Measurements from ENCODE around the gene ALK.

Gene ALK

DNA sequence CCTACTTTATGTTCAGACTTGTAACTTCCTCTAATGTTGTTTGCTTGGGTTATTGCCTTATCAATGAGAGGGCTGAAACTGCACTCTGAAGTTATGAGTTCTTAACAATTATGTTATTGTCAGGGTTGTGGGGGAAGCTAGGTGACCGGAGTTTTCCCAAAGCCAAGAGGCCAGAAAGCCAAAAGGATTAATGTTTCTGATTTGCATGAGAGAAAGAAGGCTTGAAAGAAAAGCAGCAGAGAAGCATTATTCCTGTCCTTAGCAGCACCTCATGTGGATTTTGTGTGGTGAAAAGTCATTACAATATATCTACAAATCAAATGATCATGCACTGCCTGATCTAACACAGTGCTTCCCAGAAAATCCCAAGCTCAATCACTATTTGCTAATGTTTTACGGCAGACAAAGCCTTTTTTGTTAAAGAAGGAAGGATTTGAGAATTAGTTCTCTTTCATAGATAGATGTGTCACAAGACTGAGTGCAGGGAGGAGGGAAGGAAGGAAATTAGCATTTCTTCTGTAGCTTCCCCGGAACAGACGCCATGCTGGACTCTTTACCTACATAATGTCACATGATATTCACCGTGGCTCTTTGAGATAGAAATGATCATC lies 203.2 kb downstream of the ALK start:
- no peak for DNase-seq (ENCODE audit: low read depth, low spot score)

DNA sequence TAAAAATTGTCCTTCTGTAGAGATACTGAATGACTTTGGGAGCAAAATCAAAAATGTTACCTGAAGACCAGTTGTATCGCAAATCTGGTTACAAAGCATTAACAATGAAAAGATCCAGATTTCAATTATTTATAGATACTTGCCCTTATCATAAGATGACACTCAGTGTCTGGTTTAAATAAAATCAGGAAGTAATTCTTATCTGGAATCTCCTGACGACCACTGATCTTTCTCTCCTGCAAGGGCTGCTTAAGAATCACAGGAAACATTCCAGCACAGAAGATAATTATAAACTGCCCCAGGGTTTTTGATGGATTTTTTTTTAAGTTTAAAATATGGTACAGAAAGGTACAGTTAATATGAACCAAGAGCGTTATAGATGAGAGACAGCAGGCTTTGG lies 205.7 kb downstream of the ALK start:
- DNase-seq (ENCODE audit: low read depth, low spot score) = no peak

DNA sequence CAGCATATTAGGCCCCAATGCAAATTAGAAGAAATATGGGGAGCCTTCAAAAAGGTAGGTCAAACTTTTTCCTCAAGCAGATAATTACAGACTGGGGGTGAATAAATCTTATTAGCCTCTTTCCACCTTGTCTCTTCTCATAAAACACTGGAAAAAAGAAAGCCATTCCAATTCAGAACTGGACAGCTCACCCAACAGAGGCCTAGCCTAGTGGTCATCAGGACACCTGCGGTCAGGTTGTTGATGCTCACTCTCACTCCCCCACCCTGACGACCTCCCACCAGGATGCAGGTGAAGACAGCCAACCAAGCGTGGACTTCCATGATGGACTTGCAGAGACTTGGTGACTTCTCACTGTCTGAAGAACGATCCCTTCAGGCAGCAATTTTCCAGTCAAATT lies 207.1 kb downstream of the ALK start:
- DNase-seq (ENCODE audit: low read depth, low spot score) = no peak

DNA sequence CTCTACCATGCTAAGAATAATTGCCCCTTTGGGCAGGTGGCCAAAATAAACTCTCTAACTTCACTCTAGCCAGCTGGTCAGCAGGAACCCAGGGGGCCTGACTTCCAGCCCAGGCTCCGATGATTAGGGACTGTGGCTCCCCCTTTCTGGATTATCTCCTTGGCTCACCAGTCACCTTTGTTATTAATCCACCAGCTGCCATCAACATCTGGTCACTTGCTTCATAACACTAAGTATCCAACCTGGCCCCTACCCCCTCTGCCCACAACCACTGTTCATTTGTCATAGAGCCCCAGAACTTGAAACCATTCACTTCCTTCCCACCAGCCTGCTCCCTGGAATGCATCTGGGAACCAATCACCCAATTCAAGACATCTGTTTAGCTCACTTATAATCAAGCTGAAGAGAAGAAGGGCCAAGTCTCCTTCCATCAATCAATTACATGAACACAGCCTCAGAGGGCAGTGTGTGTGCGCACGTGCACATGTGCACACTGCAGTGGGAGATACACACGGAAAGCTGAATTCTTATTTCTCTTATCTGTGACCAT lies 215.1 kb downstream of the ALK start:
- no peak for DNase-seq (ENCODE audit: low read depth, low spot score)

DNA sequence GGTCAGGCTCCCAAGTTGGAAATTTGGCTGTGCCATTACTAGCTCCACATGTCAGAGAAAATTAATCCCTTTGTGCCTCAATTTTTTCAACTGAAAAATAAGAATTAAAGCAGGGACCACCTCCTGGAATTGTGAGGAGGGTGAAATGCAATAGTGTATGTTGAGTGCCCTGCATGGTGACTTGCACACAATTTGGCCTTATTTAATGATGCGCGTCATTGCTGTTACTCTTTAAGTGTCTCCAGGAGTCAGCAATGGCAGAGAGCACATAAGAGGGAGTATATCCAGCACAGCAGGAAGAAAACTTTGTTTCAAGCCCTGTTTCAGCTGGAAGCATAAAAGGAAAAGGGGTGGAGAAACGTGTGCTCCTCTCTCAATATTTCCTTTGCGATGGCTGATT lies 215.8 kb downstream of the ALK start:
- no peak for DNase-seq (ENCODE audit: low read depth, low spot score)

DNA sequence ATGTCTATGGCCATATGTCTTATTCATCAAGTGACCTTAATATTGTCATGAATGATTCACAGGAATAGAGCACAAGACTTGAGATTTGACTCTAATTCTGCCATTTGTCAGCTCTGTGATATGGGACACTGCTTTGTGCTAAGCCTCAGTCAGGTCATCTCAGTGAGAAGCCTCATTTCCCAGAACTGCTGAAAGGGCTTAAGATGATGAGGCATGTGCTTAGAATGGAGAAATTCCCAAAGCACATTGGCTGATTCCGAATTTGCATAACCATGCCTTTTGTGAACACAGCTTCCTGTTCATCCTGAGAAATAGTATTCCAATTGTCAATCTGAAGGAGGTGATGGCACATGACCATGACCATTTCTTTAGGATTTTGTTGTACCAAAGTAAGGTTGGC lies 218.1 kb downstream of the ALK start:
- no peak for DNase-seq (ENCODE audit: low read depth, low spot score)

DNA sequence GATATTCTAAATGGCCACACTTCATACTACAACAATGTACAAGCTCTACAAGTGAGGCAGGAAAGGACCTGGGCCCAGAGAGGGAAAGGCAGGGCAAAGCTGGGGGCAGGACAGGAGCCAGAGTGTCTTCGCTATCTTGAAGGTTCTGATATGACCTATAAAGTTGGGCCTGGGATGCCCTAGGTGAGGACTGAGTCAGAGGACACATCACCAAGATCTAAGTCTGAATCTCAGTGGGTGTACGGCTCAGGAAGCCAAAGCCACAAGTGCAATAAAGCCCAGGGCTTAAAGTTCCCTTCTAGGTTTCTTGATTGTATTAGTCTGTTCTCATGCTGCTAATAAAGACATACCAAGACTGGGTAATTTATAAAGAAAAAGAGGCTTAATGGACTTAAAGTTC lies 219.1 kb downstream of the ALK start:
- DNase-seq (ENCODE audit: low read depth, low spot score) = no peak

DNA sequence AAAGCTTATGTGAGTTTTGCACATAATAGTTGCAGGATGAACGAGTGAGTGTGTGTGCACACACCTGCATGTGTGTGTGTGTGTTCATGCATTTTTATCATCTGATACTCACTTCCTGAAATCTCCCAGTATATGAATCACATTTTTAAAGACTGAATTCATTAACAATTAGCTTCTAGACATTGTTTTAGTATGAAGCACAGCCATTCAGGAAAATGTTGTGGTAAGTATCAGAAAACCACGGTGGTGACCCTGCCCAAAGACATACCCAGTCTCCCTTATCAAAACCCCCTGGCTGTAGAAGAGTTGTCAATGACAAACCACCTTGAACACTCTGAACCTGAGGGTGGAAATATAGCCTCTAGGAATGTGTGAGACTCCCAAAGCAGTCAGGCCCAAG lies 220.8 kb downstream of the ALK start:
- DNase-seq (ENCODE audit: low read depth, low spot score) = no peak

DNA sequence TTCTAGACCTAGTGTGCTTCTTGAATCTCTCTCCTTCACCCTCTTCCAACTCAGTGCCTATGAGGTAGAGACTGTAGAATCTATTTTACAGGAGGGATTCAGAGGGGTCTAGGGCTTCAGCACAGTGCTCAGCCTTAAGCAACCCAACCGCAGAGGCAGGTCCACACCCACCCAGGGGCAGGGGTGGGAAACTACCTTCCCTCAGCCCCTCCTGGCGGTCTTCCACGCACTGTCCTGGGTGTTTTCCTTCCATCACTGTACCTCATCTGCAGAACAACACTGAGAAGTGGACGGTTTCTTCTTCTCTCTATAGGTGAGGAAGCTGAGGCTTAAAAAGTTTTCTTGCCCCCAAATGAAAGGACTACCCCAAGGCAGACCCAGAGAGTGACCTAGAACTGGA lies 222.3 kb downstream of the ALK start:
- no peak for DNase-seq (ENCODE audit: low read depth, low spot score)

DNA sequence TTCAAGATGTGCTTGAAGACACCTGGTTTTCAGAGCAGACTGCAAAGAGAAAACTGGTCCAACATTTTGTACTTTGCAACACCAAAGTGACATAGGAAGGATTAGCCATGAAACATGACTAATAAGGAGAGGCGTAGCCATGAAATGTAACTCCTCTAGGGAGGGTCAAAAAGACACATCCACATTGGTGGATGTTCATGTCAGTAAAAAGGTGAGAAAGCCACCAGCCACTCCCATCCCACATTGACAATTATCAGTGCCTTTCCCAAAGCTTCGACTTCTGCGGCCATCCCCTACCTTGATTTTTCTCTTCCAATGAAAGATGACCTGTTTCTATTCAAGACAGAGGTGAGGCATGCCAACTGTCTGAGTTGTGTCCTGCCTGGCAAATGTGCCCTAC lies 223.2 kb downstream of the ALK start:
- DNase-seq (ENCODE audit: low read depth, low spot score) = no peak

DNA sequence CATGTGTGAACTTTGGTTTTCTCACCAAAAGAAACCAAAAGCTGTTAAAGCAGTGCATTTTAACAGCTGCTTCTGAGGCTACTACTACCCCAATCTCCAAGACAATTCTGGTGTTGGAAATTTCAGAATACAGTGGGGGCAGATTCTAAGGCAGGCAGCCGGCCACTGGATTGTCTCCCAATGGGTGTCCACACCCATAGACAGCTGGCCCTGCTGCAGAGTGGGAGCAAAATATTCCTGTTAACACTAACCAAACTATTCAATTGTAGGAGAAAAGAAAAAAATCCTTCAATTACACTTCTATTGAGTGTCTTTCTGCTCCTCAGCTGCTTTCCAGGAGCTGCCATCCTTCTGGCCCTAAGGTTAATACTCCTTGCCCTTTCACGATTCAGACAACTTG lies 223.7 kb downstream of the ALK start:
- no peak for DNase-seq (ENCODE audit: low read depth, low spot score)

DNA sequence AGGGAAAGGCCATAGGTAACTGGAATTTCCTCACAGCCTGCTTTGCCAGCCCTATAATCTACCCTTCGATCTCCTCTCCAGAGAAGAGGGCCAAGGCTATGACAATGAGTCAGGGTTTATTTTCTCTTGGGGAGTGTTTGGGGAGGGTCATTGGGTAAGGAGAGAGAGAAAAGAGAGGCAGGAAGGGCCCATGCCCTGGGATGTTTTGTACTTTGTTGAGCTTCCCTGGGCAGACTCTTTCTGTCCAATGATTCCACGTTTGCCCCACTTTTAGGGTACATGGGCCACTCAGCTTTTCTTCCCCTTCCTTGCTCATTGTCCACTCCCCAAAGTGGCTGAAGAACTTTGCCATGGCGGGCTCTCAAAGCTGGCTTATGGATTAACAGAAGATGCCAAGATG lies 224.2 kb downstream of the ALK start:
- DNase-seq (ENCODE audit: low read depth, low spot score) = no peak

DNA sequence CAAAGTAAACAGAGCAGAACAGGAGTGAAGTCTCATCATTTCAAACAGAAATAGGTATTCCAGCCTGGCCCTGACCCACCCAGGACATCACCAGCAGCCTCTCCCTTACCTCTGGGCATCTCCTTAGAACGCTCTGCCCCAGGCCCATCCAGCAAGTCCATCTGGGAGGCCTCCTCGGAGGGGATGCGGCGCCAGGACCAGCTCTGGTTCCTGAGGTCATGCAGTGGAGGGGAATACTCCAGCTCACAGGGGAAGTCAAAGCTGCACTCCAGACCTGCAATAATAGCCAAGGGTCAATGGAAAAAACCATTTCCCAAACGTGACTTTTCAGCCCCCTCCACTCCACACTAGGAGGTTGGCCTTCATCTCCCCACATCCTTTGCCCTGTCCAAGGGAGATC lies 226.6 kb downstream of the ALK start:
- no peak for DNase-seq (ENCODE audit: low read depth, low spot score)

DNA sequence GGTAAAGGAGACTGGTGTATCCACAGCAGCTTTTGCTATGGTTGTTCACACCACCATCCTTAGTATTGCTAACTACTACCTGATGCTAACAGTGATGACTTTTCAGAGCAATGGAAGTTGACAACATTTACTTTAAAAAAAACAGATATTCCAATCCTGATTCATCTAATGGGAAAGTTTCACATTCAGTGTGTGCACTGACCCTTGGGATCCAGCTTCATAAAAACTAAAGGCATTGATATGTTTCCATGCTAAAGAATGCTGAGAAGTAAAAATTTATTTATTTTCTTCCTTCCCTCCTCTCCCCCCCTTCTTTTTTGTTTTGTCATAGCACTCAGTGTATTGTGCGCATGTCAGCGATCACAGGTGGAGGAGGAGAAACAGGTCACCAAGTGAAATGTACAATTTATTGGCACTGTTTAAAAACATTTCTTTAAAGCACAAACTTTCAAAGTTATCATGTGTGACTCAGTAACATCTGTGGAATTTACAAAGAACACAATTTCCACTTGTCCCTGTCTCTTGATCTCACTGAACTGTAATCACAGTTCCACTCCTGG lies 229.9 kb downstream of the ALK start:
- DNase-seq (ENCODE audit: low read depth, low spot score) = no peak

DNA sequence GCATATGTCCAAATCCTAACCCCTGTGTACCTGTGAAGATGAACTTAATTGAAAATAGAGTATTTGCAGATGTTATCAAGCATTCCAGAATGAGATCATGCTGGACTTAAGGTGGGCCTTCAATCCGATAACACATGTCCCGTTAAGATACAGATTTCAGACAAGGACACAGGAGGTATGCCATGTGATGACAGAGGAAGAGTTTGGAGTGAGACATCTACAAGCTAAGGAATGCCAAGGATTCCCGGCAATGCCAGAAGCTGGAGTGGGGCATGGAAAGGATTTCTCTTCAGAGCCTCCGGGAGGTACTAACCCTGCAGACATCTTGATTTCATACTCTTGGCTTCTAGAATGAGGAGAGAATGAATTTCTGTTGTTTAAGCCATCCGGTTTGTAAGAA lies 231.7 kb downstream of the ALK start:
- no peak for DNase-seq (ENCODE audit: low read depth, low spot score)

DNA sequence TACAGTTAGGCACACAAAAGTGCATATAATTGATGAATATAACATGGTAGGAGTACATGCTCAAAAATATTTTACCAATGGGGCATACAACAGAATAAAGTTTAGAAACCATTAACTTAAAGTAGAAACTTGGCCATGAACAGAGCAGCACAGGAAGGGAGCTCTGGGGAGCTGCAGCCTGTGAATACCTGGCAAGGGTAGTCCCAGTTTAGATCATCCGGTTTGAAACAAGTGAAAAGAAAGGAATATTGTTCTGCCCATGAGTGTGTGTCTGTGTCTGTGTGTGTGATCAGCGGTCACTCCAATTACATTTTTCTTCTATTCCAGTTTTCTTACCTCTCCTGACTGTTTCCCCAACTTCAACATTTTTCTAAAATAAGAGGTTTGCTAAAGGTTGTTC lies 233.0 kb downstream of the ALK start:
- no peak for DNase-seq (ENCODE audit: low read depth, low spot score)

DNA sequence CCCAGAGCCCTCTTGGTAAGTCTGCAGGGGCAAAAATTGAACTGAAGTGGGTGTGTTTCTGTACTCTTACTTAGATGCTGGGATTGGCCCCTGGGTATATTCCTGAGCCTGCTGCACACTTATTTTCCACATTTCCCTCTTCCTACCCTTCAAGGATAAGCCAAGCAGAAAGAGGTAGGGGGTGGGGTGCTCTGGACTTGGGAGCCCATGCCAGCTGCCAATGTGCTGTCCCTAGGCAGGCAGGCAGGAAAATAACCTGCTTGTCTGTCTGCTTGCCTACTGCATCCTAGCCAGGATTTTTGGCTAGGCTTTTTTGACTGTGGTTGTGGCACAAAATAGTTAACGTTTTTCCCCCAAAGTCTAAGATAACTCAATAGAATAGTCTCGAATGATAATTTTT lies 234.3 kb downstream of the ALK start:
- no peak for DNase-seq (ENCODE audit: low read depth, low spot score)

DNA sequence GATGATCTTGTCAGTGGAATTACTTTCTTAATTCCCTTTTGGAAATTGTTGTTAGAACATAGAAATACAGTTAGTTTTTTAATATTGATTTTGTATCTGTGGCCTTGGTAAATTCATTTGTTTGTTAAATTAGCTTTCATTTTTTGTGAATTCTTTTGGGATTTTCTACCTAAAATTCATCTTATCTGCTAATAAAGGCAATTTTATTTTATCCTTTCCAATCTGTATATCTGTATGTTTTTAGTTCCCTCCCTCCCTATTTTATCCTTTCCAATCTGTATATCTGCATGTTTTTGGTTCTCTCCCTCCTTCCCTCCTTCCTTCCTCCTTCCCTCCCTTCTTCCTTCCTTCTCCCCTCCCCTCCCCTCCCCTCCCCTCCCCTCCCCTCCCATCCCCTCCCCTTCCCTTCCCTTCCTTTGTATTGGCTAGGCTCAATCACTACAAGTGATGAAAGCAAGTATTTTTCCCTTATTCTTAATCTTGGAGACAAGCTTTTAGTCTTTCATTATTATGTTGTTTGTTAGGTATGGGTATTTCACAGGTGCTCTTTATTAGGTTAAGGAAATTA lies 244.4 kb downstream of the ALK start:
- DNase-seq (ENCODE audit: low read depth, low spot score) = no peak

DNA sequence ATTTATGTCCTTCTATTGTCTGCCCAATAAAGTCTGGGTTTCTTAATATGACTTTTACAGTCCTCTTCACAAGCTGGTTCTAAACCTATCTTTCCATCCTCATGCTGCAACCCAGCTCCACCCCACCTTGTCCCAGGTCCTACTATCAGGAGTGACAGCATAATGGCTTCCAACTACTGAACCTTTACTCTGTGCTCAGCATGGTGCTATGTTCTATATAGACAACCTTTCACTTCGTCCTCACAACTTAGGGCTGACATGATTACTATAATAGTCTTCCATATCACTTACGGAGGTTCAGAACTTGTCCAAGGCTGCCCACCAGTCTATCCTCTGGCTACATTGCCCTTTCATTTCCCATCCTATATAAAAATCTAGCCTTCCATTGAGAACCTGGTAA lies 256.8 kb downstream of the ALK start:
- DNase-seq (ENCODE audit: low read depth, low spot score) = no peak

DNA sequence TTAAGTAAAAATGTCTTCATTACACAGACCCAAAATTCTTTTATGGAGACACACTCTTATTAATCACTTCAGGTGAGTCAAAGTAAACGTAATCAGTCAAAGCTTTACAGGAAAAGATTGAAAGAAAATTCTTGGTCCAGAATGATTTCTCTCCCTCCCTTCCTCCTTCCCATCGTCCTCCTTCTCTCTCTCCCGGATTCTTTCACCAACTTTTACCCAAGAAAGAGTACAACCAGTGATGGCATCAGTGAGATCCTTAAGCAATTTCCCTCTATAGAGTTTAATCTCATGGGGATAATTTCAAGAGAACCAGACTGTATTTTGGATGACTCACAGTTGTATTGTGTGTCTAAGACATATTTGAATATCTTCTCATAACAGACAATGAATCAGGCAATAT lies 258.1 kb downstream of the ALK start:
- DNase-seq (ENCODE audit: low read depth, low spot score) = no peak

DNA sequence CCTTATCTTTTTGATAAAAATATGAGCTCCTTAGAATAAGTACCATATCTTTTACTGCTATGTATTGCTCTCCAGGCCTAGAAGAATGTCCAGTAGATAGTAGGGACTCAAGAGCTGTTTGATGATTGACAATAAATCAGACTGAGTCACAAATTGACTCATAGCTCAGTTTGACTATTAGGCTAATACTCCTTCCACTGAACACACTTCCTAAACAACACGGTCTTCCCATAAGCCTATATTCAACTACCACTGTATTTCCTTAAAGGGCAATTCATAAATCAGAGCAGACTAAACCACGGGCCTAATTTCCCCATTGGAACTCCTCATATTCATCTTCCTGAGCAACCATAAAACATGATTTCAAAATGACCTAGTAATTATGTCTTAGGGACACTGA lies 258.5 kb downstream of the ALK start:
- DNase-seq (ENCODE audit: low read depth, low spot score) = no peak

DNA sequence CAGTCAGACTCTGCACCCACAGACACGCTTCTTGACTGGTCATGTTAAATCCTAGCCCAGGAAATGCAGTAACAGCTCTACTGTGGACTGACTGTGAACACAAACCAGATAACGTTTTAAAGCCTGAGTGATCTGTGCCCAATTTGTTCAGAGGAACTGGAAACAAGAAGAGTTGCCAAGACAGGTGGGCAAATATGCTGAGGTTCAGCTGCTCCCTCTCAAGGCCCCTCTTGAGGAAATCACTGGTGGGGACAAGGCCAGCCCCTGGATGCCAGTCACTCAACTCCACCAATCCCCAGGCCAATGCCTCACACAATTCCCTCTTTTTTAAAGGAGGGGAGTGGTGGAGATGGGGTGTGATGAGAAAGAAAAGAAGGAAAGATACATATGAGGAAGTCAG lies 261.2 kb downstream of the ALK start:
- DNase-seq (ENCODE audit: low read depth, low spot score) = no peak

DNA sequence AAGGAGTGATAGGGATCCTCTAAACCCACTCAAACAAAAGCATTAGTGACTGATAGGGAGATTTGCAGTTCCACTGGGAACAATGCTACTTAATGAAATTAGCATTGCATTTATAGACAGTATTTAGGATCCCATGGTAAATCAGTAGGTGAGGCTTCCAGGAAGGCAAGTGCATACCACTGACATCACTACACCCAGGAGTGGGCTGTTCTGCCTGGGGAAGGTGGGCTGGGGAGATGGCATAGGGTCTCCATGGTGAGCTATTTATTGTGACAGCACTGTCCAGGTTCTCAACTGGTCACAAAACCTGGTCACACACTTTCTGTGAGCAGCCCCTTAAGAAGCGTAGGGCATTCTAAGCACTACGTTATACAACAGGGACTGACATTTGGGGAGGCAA lies 262.2 kb downstream of the ALK start:
- DNase-seq (ENCODE audit: low read depth, low spot score) = no peak

DNA sequence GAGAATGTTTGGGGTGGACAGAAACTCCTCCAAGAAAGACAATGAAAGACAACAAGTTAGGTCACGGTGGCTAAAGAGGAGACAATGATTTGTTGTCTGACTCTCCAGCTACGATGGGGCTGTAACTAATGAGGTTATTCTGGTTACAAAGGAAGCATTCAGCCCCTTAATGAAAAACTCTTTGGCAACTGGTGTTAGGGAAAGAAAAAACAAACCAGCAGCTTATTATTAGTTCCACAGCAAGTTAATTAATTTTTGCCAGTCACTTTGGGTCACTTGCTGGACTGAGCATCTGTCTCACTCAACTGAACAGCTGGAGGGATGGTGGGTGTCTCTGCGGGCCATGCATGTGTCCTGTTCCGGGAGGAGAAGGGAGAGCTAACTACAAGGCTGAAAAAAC lies 263.7 kb downstream of the ALK start:
- DNase-seq (ENCODE audit: low read depth, low spot score) = no peak

Data from activated CD4-positive, CD25-positive, alpha-beta regulatory T cell treated with anti-CD3 and anti-CD28 coated beads, Interleukin-2, amount 50 U/mL, for 16 hours (primary cell).